HG02798 (cell line): ENCODE measurements around the gene HECA.
"Not testable (repeated sequence)": the region's sequence is repeated elsewhere in the genome, so short reads cannot be mapped to it uniquely, and the experiment has no call there.

Experiments used
- ATAC-seq: cut with Tn5 transposase; IDR thresholded peaks from one replicate; pipeline ENCODE4 v1.9.1; 2021; ENCODE audit warnings: mild to moderate bottlenecking; ENCODE audit not compliant: unreplicated experiment, poor library complexity

The HECA gene, protein sequence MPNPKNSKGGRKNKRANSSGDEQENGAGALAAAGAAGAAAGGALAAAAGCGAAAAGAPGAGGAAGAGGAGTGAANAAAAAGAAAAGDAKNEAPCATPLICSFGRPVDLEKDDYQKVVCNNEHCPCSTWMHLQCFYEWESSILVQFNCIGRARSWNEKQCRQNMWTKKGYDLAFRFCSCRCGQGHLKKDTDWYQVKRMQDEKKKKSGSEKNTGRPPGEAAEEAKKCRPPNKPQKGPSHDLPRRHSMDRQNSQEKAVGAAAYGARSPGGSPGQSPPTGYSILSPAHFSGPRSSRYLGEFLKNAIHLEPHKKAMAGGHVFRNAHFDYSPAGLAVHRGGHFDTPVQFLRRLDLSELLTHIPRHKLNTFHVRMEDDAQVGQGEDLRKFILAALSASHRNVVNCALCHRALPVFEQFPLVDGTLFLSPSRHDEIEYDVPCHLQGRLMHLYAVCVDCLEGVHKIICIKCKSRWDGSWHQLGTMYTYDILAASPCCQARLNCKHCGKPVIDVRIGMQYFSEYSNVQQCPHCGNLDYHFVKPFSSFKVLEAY

DNA sequence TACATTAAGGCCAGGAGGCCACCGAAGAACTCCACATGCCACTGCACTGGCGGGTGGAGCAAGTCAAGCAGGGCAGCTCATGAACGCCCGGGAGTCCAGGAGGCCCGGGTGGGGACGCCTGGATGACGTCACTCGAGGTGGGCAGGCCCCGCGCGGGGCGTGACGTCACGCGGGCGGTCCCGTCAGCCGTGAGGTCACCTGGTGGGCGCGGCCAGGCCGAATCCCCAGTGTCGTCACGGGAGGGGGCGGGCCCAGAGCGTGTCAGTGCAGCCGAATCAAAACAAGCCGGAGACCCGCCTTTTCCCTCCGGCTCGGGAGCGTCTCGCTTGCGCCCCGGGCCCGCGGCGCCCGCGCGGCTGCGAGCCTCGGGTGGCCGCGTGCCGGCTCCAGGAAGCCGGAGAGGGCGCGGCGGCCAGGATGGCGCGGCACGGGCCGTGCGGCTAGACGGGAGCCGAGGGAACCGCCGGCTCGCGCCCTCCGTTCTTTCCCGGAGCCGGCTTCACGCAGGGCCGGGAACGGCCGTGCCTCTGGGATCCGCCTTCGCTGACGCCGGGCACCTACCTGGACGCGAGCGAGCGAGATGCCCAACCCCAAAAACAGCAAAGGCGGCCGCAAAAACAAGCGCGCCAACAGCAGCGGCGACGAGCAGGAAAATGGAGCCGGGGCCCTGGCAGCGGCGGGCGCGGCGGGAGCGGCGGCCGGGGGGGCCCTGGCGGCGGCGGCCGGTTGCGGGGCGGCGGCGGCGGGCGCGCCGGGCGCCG lies at the start of gene HECA:
HECA (plus strand) TSS at position 264 of the 761 bp plus-strand sequence; CDS start at position 581, 317 bp downstream.
- peak; percentile 85 for ATAC-seq

DNA sequence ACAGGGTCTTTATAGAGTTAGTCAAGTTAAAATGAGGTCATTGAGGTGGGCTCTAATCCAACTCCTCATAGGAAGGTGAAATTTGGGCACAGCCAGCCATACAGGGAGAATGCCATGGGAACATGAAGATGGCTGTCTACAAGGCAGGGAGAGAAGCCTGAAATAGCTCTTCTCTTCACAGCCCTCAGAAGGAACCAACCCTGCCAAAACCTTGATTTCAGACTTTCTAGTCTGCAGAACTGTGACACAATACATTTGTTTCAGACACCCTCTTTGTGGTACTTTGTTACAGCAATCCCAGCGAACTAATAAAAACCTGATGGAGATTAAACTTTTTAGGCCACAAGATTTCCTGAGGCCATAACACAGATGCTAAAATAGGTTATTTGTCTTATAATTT lies 43.1 kb upstream of the HECA start:
- no peak for ATAC-seq

DNA sequence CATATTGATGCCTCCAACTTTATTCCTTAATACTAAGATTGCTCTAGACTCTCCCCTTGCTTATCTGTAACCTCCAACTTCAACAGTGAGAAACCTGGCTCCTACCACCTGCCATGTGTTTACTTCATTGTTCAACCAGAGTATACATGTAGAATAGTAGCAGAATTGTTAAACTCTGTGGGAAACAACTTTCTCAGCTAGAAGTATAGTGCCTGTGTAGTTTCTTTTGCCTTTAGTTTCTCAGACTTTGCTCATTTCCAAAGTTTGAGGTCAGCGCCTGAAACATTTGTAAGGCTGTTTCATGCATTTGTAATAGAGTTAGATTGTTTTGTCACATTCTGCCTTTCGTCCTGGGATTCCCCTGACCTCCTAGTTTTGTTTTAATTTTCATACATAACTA lies 34.9 kb upstream of the HECA start:
- peak; percentile 94 for ATAC-seq

DNA sequence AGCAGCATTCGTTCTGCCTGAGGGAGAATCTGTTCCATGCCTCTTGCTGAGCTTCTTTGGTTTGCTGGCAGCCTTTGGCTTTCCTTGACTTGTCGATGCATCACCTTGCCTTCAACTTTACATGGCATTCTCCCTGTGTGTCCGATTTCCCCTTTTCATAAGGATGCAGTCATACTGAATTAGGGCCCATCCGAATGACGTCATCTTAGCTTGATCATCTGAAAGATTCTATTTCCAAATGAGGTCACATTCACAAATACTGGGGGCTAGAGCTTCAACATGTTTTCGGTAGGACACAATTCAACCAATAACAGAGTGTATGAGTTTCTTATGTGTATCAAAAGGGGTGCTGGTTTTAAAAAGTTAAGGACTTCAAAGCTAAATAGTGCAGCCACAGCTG lies 27.8 kb upstream of the HECA start:
- ATAC-seq = no peak

DNA sequence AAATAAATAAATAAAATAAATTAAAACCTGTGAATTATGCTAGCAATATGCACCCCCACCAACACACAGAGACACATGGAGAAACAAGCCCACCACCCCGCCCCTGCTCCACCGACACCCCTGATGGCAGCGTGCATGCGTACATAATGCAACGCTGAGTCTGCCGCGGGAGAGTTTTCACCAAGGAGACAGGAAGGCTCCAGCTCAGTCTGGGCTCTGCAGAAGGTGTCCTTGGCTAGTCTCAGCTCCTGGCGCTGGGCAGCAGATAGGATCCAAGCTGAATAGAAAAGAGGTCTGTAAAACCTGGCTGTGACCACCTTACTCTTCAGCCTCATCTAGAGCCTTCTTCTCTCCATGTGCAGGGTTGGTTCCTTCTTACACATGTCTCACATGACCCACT lies 26.5 kb upstream of the HECA start:
- ATAC-seq = no peak

DNA sequence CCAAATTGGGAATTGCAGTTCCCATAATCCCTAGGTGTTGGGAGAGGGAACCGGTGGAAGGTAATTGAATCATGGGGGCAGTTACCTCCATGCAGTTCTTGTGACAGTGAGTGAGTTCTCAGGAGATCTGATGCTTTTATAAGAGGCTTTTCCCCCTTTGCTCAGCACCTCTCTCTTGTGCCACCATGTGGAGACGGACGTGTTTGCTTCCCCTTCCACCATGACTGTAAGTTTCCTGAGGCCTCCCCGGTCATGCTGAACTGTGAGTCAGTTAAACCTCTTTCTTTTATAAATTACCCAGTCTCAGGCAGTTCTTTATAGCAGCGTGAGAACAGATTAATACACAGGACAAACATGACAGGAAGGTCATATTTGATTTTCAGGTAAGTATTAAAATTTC lies 25.3 kb upstream of the HECA start:
- ATAC-seq = peak; percentile 51

DNA sequence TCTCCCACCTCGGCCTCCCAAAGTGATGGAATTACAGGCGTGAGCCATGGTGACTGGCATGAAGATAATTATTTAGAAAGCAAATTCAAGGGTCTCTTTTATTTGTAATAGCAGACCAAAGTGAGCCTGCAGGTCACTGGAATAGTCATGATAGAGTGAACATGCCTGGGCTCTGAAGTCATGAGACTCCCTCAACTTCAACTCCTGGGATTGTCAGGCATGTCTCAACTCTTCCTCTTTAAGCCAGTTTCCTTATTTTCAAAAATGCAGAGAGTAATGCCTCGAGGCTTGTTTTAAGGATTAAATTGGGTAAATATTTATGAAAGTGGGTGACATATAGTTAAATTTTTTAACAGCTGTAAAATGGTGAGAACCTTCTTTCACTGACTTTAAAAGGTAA lies 22.7 kb upstream of the HECA start:
- ATAC-seq = no peak

DNA sequence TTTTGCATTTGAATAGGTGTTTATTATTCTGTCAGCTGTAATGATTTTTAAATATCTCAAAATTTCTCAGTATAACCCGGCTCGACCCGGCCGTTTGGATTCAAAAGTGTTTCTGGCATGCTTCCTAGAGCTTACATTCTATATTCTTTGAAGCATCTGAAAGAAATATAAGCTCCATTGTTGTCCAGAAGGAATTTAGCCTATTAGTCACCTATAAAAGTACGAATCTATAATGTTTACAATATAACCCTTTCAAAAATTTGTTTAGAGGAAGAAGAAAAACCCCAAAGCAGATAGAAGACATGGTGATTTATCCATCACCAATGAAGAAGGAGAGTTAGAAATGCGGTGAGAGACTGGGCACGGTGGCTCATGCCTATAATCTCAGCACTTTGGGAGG lies 22.3 kb upstream of the HECA start:
- no peak for ATAC-seq

DNA sequence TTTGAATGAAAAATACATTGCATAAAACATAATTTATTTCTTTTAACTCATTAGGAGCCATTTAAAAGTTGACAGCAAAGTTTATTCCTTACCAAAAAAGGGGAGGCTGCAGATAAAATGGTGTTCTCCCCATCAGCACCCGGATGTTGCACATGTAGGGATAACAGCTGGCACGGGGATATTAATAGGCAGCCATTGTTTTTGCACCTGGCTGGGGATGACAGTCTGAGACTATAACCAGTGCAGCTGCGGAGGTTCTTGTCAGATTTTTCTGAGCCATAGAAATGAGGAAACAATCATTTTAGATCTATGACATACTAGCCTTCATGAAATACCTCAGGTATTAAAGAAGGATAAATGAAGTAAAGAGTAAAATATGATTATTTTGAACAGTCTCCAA lies 20.1 kb upstream of the HECA start:
- ATAC-seq = no peak

DNA sequence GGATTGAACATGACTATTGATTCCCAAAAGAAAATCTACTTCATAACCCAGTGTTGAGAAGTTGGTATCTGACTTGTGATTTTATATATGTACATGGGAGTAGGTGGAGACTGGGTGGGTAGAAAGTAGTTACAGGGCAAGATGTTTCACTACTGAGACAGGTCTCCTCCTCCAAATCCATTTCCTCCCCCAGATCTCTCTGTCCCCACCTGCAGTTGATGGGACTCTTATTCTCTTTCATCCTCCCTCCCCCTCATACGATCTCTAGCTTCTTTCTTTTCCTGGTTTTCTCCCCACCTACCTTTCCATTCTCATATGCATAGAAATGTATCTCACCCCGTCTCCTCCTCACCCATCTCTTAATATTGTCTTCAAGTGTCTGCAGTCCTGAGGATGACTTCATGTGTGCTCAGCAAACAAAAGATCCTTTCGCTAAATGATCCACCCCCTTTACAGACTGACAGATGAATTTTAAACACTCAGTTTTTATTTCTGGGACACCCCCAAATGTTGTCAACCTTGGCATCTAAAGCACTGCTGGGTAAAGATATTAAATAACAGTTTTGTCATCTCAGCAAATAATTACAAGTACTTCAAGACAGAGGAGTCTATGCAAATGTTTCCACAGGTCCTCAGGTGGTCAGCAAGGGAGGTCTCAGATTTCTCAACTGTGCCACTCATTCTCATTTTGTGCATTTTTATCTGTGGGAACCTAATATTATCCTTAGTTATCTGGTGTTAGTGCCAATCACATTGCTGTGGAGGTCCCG lies 18.7 kb upstream of the HECA start:
- ATAC-seq = no peak

DNA sequence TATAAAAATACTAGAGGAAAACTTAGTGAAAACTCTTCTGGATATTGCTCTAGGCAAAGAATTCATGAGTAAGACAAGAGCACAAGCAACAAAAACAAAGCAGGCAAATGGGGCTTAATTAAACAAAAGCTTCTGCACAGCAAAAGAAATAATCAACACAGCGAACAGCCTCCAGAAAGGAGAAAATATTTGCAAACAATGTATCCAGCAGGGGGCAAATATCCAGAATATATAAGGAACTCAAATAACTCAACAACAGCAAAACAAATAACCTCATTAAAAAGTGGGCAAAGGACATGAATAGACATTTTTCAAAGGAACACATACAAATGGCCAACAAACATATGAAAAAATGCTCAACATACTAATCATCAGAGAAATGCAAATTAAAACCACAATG lies 17.1 kb upstream of the HECA start:
- no peak for ATAC-seq

DNA sequence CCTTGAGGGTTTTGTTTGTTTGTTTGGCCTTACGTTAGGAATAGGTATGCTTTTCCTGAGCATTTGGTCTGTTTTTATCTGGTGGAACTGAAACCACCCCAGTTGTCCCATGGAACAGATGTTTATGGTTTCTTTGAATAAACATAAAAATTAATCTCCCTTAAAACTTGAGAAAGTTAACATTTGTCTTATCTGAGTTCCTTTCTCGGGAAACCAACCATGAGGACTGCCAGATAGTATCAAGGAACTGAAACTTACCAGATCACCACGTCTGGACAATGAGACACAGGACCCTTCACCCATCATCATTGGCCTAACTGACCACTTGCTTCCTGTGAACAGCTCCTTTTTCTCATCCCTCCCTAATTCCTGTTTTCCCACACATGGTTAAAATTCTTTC lies 15.3 kb upstream of the HECA start:
- no peak for ATAC-seq

DNA sequence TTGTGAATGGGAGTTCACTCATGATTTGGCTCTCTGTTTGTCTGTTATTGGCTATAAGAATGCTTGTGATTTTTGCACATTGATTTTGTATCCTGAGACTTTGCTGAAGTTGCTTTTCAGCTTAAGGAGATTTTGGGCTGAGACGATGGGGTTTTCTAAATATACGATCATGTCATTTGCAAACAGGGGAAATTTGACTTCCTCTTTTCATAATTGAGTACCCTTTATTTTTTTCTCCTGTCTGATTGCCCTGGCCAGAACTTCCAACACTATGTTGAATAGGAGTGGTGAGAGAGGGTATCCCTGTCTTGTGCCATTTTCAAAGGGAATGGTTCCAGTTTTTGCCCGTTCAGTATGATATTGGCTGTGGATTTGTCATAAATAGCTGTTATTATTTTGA lies 12.1 kb upstream of the HECA start:
- ATAC-seq = not testable (repeated sequence)

DNA sequence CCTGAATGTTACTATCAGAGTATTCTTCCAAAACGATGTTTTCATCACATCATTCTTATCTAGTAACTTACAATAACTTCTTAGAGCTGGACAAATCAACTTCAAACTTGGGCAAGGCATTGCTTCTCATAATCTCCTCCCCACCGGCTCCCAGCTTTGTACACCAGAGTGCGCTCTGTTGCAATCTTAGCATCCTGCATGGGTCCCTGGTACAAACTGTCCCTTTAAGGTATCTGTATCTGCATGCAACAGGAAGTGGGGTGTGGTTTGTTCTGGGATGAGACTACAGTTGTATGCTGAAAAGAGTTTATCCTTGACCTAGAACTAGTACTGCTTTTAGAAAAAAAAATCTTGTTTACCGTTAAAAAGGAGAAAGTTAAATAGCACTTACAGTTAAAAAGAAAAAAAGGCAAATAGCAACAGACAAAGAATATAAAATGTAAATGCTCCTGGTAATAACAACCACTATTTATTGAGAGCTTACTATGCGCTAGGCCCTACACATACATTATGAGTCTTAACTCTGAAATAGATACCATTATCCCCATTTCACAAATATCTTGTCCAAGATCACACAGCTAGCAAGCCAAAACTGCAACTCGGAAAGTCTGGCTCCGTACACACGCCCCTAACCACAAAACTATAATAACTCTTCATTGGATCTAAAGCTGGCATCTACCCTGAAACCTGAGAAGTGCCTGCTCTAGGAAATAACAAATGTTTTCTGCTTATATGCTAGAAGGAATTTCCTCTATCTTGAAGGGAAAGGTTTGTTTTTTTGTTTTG lies 9.8 kb upstream of the HECA start:
- ATAC-seq = peak; percentile 100

DNA sequence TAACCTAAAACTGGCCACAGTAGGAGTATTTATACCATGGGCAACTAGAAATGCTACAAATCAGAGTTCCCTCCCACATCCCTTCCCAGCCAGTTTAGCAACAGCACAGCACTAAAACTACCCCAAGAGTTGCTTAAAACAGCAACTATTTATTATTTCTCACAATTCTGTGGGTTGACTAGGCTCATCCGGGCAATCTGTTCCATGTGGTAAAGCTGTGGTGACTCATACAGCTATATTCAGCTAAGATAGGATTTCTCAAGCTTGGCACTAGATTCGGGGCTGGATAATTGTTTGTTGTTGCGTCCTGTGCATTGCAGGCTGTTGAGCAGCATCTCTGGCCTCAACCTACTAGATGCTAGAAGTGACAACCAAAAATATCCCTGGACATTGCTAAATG lies 8.6 kb upstream of the HECA start:
- ATAC-seq = no peak

DNA sequence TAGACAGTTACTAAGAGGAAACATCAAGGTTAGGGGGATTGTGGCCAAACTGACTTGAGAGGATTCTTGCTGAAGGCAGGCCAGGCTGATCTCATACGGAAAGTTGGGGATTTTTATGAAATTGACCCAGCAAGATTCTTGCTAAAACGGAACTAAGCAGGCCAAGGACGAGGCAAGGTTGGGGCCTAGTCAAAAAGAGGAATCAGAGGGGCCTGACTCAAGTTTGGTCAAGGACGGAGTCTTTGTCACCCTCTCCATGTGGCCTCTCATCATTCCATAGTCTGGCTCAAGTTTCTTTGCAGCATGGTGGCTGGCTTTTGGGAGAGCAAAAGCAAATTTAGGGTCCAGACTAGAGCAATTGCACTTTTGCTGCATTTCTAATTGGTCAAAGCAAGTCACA lies 7.9 kb upstream of the HECA start:
- ATAC-seq = no peak

DNA sequence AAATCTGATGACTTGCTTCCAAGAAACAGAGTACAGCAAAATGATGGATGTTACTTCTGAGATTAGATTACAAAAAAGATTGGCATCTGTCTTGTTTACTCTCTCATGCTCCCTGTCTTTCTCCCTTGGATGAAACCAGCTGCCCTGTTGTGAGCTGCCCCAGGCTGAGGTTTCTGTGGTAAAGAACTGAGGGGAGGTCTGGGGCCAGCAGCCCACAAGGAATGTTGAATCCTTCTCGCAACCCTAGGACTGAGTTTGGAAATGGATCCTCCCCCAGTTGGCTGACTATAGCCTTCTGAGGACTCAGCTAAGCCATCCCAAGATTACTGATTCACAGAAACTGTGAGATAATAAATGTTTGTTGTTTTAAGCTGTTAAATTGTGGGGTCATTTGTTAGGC lies 5.6 kb upstream of the HECA start:
- ATAC-seq = no peak

DNA sequence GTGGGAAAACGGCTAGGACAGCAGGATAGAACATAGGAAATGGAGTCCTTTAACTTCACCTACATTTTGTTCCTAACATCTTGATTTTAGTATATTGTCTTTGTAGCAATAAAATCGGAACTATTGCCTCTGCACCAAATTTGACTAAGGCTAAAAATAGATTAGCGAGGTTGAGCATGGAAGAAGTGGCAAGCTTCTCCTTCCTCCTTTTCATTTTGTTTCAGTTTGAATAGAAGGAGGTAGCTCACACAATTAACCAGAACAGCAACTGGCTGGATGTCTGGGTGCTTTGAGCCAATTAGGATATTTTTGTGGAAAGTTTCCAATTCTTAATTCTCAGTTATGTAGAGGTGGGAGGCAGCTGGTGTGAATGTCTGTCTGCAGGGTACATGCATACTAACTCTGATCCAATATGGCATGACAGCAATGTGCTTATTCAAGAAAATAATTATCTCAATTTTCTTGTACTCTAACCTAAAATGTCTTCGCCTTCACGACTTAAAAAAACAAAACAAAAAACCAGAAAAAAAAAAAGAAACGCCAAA lies 3.1 kb upstream of the HECA start:
- ATAC-seq = no peak

DNA sequence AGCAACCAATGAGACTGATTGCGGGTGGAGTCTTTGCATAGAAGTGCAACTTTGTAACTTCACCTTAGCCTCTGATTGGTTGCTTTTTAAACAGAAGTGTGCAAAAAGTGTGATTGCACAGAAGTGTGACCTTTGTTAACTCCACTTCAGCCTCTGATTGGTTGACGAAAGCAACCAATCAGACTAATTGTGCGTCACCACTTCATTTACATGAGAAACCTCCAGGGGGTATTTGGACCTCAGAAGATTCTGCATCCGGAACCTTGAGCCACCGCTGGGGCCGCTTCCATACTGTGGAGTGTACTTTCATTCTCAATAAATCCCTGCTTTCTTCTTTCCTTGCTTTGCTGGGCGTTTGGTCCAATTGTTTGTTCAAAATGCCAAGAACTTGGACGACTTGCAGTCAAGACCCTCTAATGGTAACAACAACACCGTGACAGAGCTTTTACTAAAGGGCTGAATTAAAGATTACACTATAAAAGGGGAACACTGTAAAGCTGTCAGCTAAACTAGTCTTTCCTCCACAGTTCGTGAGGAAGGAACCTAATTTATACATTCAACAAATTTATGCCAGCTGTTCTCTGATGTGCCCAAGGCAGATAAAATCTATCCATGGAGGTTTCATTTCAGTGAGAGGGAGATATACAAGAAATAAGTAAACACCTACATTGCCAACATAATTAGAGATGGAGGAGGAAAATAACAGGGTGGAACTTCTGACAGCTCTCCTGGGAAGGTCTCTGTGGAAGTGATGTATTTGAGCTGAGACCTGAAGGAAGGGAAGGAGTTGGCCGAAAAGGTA lies 1.4 kb upstream of the HECA start:
- peak; percentile 38 for ATAC-seq
